OCI-M2 (cell line): Measurements from ENCODE around the gene TEKTIP1.
"Not testable (repeated sequence)": the region's sequence is repeated elsewhere in the genome, so short reads cannot be mapped to it uniquely, and the experiment has no call there.

Source experiments
- DNase-seq: peaks from one replicate; lab custom pipeline; 2025; ENCODE audit not compliant: unreplicated experiment; lab: John Stamatoyannopoulos, UW

Gene TEKTIP1

DNA sequence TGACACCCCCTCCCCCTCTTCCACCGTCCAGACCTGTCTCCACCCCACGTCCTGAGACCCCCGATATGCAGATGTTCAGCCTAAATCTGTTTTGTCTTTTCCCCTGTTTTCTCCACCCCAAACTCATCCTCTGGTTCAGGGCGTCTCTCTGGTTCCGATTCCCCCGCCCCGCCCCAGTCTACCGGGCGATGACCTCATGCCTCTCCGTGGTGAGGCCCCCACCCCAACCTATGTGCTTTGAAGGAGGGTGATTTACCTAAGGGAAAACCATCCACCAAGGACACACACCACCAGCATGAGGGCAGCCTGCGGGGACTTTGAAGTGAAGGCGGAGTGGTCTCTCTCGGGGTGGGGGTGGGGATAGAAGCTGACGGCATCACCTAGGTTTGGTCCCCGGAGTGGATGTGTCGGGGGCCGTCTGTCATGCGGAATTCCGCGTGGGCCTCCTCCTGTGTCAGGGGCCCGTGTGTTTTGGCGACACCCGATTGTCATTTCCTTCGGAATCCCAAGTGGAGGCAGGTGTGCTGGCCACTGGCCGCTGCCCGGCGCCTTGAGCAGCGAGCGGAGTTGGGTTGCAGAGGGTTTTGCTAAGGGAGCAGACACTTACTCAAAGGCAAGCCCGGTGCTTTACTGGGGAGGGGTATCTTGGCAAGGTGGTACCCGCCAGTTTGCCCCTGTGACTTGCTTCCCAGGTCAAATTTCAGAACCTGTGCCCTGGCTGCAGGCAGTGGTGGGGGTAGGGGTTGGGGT, 31.4 kb upstream of the TEKTIP1 start:
- DNase-seq = no peak

GRCh38 chr19:3508121-3508661, 30.8 kb upstream of the TEKTIP1 start:
- DNase-seq = not testable (repeated sequence)

DNA sequence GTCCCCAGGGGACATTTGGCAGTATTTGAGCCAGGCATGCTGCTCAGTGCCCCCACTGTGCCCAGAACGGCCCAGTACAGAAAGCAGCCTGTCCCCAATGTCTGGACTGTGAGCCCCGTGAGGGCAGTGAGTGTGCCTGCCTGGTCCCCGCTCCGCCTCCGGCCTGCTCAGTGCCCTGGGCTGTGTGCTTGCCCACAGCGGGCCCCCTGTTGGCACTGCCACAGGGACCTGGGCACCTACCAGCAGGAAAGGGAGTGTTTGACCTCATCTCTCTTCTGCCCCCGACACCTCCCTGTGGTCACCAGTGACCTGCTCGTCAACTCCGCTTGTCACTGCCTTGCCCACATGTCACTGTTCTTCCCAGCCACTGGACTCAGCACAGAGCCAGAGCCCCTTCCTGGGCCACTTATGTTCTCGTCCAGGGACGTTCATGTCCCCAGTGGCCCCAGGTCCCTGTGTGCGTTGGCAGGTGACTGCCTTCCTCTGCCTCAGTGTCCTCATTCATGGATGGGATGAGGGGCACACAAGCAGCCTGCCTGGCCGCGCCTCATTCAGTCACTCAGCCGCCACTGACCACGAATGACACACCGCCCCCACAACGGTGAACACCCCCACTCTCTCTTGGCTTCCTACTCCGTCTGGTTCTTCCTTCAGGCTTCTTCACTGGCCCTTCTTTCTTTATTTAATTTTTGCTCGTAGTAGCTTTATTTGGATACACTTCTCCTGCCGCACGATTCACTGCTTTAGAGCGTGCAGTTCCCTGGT, 30.0 kb upstream of the TEKTIP1 start:
- no peak for DNase-seq

GRCh38 chr19:3509566-3509989, 29.4 kb upstream of the TEKTIP1 start:
- no peak for DNase-seq

DNA sequence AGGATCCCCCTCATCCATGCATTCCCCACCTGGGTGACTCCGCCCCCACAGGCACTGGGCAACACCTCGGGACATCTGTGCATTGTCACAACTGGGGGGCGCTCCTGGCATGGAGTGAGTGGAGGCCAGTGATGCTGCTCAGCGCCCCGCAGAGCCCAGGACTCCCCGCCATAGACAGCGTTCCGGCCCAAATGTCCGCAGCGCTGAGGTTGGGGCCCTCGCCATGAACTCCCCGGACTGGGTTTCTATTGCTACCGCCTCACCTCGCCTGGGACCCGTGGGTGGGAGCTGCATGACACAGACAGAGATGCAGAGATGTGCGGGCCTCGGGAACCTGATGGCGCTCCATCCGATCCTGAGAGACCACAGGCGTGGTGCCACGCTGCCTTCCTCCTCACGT, 28.2 kb upstream of the TEKTIP1 start:
- DNase-seq = no peak

- no peak for DNase-seq
Measured at GRCh38 chr19:3511506-3512251, 27.3 kb upstream of the TEKTIP1 start.

GRCh38 chr19:3512562-3513228, 26.3 kb upstream of the TEKTIP1 start:
- no peak for DNase-seq

GRCh38 chr19:3513229-3514140, 25.5 kb upstream of the TEKTIP1 start:
- no peak for DNase-seq

DNA sequence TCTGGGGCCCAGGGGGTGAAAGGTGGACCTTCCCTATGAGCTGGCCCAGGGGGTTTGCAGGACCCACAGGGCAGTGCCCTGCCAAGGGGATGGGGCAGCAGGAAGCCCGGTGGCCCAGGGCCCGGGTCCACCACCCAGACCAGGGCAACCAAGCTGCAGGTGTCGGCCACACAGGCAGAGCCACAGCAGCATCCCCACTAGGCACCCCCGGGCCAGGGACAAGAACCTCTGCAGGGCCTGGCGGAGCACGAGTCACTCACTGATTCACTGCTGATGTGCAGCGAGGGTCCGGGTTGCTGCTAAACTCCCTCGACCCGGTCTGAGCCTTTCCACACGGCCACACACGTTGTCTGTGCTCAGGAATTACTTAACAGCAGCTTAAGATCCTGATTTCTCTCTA, 24.0 kb upstream of the TEKTIP1 start:
- no peak for DNase-seq

DNA sequence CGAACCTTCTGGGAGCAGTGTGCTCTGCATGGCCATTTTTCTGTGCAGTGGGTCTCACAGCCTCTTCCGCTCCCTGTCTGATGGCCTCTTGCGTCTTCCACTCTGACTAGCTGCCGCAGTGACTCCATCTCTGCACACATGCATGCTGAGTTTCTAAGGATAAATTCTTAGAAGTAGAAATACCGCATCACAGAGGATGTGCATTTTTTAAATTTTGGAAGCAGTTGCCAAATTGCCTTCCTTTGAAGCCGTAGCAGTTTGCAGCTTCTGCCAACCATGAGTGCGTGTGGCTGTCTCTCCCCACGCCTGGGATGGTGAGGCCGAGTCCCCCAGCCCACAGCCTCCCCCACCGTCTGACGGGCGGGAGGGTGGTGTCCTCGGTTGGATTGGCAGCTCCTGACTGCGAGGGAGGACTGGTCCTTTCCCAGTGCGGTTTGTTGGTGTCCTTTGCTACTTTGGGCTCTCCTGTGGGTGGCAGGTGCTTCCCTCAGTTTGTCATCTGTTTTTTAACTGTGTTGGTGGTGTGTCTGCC, 23.0 kb upstream of the TEKTIP1 start:
- no peak for DNase-seq

DNA sequence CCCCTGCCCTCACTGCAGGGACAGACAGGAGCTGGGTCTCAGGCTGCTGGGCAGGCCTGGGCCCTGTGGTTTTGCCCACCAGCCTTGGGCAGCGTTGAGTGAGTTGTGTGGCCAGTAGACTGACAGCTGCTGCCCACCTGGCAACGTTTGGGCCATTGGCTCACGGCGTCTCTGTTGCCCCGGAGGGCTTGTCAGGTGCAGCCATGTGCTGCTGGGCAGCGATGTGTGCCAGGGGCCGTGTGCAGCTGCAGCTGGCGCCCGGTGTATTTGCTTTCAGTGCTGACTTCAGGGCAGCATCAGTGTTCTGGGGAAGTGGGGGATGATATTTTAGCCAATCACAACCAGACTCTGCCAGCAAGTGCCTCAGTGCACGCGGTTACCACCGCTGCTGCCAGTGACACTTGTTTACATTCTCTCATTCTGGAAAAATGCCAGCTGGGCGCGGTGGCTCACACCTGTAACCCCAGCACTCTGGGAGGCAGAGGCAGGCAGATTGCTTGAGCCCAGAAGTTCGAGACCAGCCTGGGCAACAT, 22.2 kb upstream of the TEKTIP1 start:
- no peak for DNase-seq

GRCh38 chr19:3517638-3518037, 21.3 kb upstream of the TEKTIP1 start:
- DNase-seq = no peak

GRCh38 chr19:3518255-3518654, 20.7 kb upstream of the TEKTIP1 start:
- DNase-seq = no peak

DNA sequence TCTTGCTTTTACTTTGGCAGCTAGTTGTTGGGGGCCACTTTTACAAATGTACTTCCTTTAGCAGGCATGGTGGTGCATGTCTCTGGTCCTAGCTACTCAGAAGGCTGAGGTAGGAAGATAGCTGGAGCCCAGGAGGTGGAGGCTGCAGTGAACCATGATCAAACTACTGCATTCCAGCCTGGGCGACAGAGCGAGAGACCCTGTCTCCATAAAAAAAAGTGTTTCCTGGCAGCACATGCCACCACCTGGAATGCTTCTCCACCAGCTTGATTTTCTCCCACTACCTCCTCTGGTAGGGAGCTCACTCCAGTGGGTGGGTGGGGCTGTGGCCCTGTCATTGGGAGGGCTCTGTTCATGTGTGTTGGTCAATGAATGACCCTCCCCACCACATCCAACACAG, 20.3 kb upstream of the TEKTIP1 start:
- no peak for DNase-seq

DNA sequence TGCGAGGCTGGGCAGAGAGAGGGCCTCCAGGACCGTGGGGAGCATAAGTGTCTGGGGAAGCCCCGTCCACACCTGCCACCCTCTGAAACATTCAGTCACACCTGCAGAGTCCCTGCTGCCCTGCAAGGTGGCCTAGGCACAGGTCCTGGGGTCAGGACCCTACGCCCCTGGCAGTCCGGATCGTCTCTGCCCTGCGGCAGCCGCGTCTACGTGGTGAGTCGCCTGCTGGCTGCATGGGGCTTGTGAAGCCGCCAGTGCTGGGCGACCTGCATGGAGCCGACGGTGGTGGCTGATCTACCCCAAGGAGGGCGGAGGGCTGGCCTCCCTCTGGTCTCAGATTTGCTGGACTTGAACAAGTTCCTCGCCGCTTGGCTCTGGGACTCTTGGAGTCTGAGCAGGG, 19.8 kb upstream of the TEKTIP1 start:
- DNase-seq = no peak

GRCh38 chr19:3520166-3521103, 18.5 kb upstream of the TEKTIP1 start:
- DNase-seq = no peak

- DNase-seq = no peak
Measured at GRCh38 chr19:3521104-3521445, 17.9 kb upstream of the TEKTIP1 start.
